Measurements from ENCODE around the gene NRROS. TPM values are rescaled to one million over a fixed set of nuclear protein-coding genes. Genes with fewer than 3 reads are reported as not detected.
A peak's percentile ranks its signal among the peaks of the same experiment; 100 is the strongest.

Gene NRROS
- total and polyA plus RNA-seq, 2 of the 13 experiments (the other 11 are each of a cell fraction or from before 2014, with no cell fraction given), result not detected

- TF ChIP-seq ERF (CRISPR knock-in tag; IDR thresholded peaks at IDR 0.05), result peak; percentile 69; the same call in 1 of the 2 replicates
- TF ChIP-seq NR0B2 (CRISPR knock-in tag; IDR thresholded peaks at IDR 0.05), result peak; percentile 58; the same call in 1 of the 2 replicates
- no peak for TF ChIP-seq SMARCE1 (IDR thresholded peaks at IDR 0.05; ENCODE audit: borderline replicate concordance)
- TF ChIP-seq ZNF136 (CRISPR knock-in tag; IDR thresholded peaks at IDR 0.05; ENCODE audit: low read depth), result 0 out of 2 replicates have a peak, but pooled peaks have one; percentile 19
- TF ChIP-seq TFE3 (CRISPR knock-in tag; IDR thresholded peaks at IDR 0.05), result peak; percentile 11; the same call in 1 of the 2 replicates
- no peak for TF ChIP-seq ZNF180 (CRISPR knock-in tag; IDR thresholded peaks at IDR 0.05; ENCODE audit: borderline replicate concordance, low read depth)
- TF ChIP-seq RFX1 (IDR thresholded peaks at IDR 0.05), result no peak
- TF ChIP-seq ZNF17 (CRISPR knock-in tag; IDR thresholded peaks at IDR 0.05), result no peak
- TF ChIP-seq ZHX1 (CRISPR knock-in tag; IDR thresholded peaks at IDR 0.05; ENCODE audit: low read depth), result no peak
- no peak for TF ChIP-seq ZNF343 (CRISPR knock-in tag; IDR thresholded peaks at IDR 0.05)
- TF ChIP-seq MLX (CRISPR knock-in tag; IDR thresholded peaks at IDR 0.05), result no peak
- TF ChIP-seq BATF2 (CRISPR knock-in tag; IDR thresholded peaks at IDR 0.05), result peak; percentile 47; the same call in 1 of the 2 replicates
- TF ChIP-seq ZSCAN25 (CRISPR knock-in tag; IDR thresholded peaks at IDR 0.05), result 0 out of 2 replicates have a peak, but pooled peaks have one; percentile 37
- no peak; the same call in 1 of the 2 replicates for TF ChIP-seq SNAPC4 (CRISPR knock-in tag; IDR thresholded peaks at IDR 0.05)
- TF ChIP-seq ZFX (CRISPR knock-in tag; IDR thresholded peaks at IDR 0.05; ENCODE audit: low read depth), result peak; percentile 87
- TF ChIP-seq KDM5B (CRISPR knock-in tag; IDR thresholded peaks at IDR 0.05; ENCODE audit: borderline replicate concordance), result peak; percentile 85; the same call in 1 of the 2 replicates
- peak; percentile 31; the same call in 1 of the 2 replicates for TF ChIP-seq RFXAP (CRISPR knock-in tag; IDR thresholded peaks at IDR 0.05; ENCODE audit: borderline replicate concordance)
- TF ChIP-seq NFKB2 (CRISPR knock-in tag; IDR thresholded peaks at IDR 0.05; ENCODE audit: borderline replicate concordance), result peak; percentile 79
Measured at GRCh38 chr3:196632046-196632751, 7.3 kb upstream of the NRROS start (continued).

Measured in HepG2 (cell line).